Endothelial cell (in vitro differentiated cells): ENCODE data around the gene MVK. TPM values are rescaled to one million over a fixed set of nuclear protein-coding genes. Genes with fewer than 3 reads are reported as not detected.

ENCODE experiments used
- DNase-seq: peaks from one replicate; pipeline ENCODE4 v3.0.0; 2021; ENCODE audit warnings: low spot score
- H3K27ac Mint-ChIP-seq: one replicate; pipeline ENCODE4 v1.8.0; 2021; ENCODE audit warnings: mixed read lengths, inconsistent platforms; ENCODE audit not compliant: unreplicated experiment
- H3K27me3 Mint-ChIP-seq: one replicate; pipeline ENCODE4 v1.8.0; 2021; ENCODE audit warnings: mild to moderate bottlenecking, moderate library complexity, mixed read lengths, inconsistent platforms; ENCODE audit not compliant: unreplicated experiment
- H3K36me3 Mint-ChIP-seq: one replicate; pipeline ENCODE4 v1.8.0; 2021; ENCODE audit warnings: mild to moderate bottlenecking, low read depth, mixed read lengths, inconsistent platforms; ENCODE audit not compliant: unreplicated experiment
- H3K4me1 Mint-ChIP-seq: one replicate; pipeline ENCODE4 v1.8.0; 2021; ENCODE audit warnings: mild to moderate bottlenecking, mixed read lengths, inconsistent platforms; ENCODE audit not compliant: unreplicated experiment
- H3K4me3 Mint-ChIP-seq: one replicate; pipeline ENCODE4 v1.8.0; 2021; ENCODE audit warnings: mild to moderate bottlenecking, mixed read lengths, inconsistent platforms; ENCODE audit not compliant: unreplicated experiment
- H3K9me3 Mint-ChIP-seq: one replicate; pipeline ENCODE4 v1.8.0; 2021; ENCODE audit warnings: mixed read lengths, inconsistent platforms; ENCODE audit not compliant: unreplicated experiment
- total RNA-seq: library from RNA; stranded (reverse); fragmentation: NEBNext Ultra II Directional; extraction: Animal tissue kit (Norgen Biotek cat#: 25700); gene quantifications from one replicate; pipeline ENCODE4 v1.2.1, GENCODE V29; 2021; ENCODE audit not compliant: unreplicated experiment
- TF ChIP-seq, protein P1 (sequence below): fragments of 200-600 bp; sonication (generic); IDR thresholded peaks from one replicate; pipeline ENCODE4 v1.5.0; 2021; ENCODE audit warnings: antibody characterized with exemption; ENCODE audit not compliant: unreplicated experiment

MVK gene
- total RNA-seq, 1 donor from 2014 or later = 40.7 TPM

DNA sequence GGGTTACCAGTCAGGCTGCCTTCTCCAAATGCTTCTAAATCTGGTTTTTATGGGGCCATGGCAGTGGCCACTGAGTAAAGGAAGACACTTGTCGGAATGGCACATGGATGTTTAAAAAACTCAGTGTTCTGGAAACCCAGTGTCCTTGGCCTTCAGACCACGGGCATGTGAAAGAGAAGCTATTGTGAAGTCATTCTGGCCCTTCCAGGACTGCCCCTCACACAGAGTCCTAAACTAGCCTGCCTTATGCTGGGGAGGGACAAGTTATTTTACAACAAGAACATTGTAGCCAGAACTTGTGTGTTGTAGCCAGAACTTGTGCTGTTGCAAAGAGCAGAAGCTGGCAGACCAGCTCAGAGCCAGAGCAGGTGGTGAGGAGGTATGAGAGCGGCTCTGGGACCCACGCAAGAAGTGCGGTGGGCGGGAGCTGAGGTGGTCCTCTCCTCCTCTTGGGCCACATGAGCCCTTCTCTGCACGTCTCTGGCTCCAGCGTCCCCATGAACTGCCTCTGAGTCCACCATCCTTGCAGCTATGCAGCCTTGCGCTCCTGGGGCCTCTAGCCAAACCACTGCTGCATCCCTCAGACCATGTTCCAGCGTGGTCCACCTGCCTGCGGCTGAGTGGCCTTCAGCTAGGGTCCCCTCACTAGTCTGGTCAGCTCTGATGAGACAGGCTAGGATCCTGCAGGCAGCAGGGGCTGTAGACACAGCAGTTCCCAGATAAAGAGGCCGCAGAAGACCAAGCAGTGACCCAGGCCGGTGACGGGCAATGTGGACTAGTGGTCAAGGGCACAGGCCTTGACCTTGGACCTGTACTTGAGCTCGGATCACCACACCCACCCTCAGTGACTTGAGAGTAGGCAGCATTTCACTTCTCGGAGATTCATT is 32.8 kb upstream of the MVK start:
- DNase-seq = no peak
- peaks cover 3% of the 10 kb centered on the region for H3K27me3 Mint-ChIP-seq
- H3K27ac Mint-ChIP-seq = no peak overlapping the region
- peaks cover 6% of the 10 kb centered on the region for H3K4me1 Mint-ChIP-seq
- H3K9me3 Mint-ChIP-seq = no peaks in the 10 kb centered on the region
- H3K36me3 Mint-ChIP-seq = peaks cover 2% of the 10 kb centered on the region
- no peak overlapping the region for H3K4me3 Mint-ChIP-seq
- TF ChIP-seq, protein P1, sequence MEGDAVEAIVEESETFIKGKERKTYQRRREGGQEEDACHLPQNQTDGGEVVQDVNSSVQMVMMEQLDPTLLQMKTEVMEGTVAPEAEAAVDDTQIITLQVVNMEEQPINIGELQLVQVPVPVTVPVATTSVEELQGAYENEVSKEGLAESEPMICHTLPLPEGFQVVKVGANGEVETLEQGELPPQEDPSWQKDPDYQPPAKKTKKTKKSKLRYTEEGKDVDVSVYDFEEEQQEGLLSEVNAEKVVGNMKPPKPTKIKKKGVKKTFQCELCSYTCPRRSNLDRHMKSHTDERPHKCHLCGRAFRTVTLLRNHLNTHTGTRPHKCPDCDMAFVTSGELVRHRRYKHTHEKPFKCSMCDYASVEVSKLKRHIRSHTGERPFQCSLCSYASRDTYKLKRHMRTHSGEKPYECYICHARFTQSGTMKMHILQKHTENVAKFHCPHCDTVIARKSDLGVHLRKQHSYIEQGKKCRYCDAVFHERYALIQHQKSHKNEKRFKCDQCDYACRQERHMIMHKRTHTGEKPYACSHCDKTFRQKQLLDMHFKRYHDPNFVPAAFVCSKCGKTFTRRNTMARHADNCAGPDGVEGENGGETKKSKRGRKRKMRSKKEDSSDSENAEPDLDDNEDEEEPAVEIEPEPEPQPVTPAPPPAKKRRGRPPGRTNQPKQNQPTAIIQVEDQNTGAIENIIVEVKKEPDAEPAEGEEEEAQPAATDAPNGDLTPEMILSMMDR = no peak

DNA sequence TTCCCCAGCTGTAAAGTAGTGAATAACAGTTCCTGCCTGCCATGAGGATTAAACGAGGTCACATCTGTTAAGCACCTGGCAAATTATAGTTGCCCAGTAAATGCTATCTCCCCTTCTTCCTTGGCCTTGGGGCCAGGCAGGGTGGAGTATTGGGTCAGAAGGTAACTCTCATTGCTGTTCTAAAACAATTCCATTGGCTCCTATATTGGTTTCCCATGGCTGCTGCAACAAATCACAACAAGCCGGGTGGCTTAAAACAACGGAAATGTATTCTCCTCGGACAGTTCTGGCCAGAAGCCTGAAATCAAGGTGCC is 32.2 kb upstream of the MVK start:
- no peak overlapping the region for H3K4me3 Mint-ChIP-seq
- no peak for DNase-seq
- H3K9me3 Mint-ChIP-seq = no peaks in the 10 kb centered on the region
- H3K27me3 Mint-ChIP-seq = peaks cover 3% of the 10 kb centered on the region
- peaks cover 6% of the 10 kb centered on the region for H3K4me1 Mint-ChIP-seq
- H3K36me3 Mint-ChIP-seq = no peaks in the 10 kb centered on the region
- TF ChIP-seq, protein P1 = no peak
- no peak overlapping the region for H3K27ac Mint-ChIP-seq

DNA sequence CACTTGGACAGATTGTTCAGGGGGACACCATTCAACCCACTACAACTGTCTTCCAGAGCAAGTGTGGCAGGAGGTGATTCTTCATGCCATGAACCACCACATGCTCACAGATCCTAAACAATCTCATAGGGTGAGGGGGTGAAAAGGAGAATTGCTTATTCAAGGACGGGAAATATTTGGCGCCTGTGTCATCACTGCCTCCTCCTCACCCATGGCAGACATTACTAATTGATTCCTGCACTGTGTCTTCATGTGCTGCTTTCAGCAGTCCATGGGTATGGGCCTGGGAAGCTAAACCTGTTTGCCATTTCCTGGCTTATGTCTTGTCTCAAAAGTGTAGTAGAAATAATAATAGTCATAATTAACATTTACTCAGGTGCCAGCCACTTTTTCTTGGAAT is 31.6 kb upstream of the MVK start:
- DNase-seq = no peak
- Mint-ChIP-seq H3K4me1 (peaks cover 6% of the 10 kb centered on the region), H3K27me3 (peaks cover 3% of the 10 kb centered on the region), H3K4me3 (no peak overlapping the region), H3K27ac (no peak overlapping the region), H3K9me3 (no peaks in the 10 kb centered on the region), H3K36me3 (no peaks in the 10 kb centered on the region)
- TF ChIP-seq, protein P1 = no peak

DNA sequence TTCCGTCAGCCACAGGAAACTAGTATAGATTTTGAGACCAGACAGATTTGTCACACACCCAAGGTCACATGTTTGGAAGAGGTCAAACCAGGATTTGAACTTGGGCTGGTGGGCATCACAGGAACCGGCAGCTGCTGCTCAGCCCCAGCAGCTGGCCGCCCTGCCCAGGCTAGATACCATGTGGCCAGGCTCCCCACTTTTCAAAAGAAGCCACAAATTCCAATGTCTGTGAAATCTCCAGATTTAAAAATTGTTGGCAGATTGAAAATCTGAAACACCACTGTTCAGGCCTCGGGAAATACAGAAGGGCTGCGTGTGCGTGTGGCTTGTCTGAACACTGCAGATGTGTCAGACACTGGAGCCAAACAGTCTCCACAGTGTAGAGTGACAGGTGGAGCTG is 30.7 kb upstream of the MVK start:
- DNase-seq = no peak
- Mint-ChIP-seq H3K4me1 (peaks cover 6% of the 10 kb centered on the region), H3K27ac (no peak overlapping the region), H3K27me3 (peaks cover 5% of the 10 kb centered on the region), H3K36me3 (no peaks in the 10 kb centered on the region), H3K9me3 (no peaks in the 10 kb centered on the region), H3K4me3 (no peak overlapping the region)
- TF ChIP-seq, protein P1 = no peak

DNA sequence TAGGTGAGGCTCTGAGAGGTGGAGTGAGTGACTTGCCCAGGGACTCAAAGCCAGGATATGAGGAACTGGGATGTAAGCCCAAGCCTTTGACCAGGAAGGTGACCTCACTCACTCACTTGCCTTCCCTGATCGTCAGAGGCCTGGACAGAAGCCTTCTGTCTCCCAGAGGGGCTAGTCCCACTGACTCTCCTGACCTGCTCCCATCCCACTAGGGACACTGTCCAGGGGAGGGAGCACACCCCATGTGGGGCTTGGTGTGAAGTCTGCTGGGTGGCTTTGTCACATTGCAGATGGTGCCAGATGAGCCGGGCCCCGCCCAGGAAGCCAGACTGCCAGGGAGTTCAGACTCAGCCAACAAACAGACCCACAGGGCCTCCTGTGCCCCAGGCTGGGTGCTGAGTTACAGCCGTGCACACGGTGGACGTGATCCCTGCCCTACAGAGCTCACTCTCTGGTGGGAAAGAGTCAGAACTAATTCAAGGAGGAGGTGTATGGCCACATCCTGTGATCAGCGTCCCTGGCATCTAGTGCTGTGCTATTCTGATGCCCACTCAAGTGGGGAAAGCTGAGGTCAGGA is 28.6 kb upstream of the MVK start:
- TF ChIP-seq, protein P1 = no peak
- Mint-ChIP-seq H3K4me1 (peaks cover 13% of the 10 kb centered on the region), H3K9me3 (no peaks in the 10 kb centered on the region), H3K4me3 (no peak overlapping the region), H3K36me3 (no peaks in the 10 kb centered on the region), H3K27me3 (peaks cover 5% of the 10 kb centered on the region), H3K27ac (no peak overlapping the region)
- no peak for DNase-seq
